ENCODE measurements around the gene RASSF5. TPM values are rescaled to one million over a fixed set of nuclear protein-coding genes. Genes with fewer than 3 reads are reported as not detected.

The RASSF5 gene
- total and polyA plus RNA-seq, 2 donors (not counting 1 experiment from before 2014, with no cell fraction given): 69.7 to 146 TPM

DNA sequence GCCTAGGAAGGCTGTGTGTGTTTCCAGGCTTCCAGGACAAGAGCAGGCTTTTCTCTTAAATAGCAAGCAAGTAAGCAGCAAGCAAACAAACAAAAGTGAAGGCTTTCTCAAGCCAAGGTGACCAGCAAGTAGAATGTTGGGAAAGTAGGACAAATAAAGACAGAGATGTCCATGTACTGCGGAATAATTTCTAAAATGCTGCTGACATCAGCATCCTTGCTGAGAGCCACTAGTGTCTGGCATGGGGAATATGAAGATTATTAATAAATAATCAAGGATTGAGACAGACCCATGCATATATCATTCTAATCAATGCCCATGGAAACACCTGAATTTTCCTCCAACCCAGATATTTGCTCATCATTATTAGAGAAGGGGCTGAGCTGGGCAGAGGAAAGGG lies 121.6 kb downstream of the RASSF5 start:
- TF ChIP-seq CTCF (IDR thresholded peaks at IDR 0.05) (no peak), EZH2 (IDR thresholded peaks at IDR 0.05; ENCODE audit: borderline replicate concordance, insufficient read depth, low read depth, low read length, poor library complexity, severe bottlenecking) (no peak)
- H3K4me3 ChIP-seq (ENCODE audit: control extremely low read depth in 1 of 5, extremely low read depth in 1 of 5, insufficient read depth in 1 of 5, low read depth in 2 of 5, low read length in 4 of 5): no peak overlapping the region
- H3K4me1 ChIP-seq (ENCODE audit: control insufficient read depth in 2 of 2, insufficient read depth in 2 of 2, low read length in 2 of 2): no peaks in the 10 kb centered on the region
- H2AFZ ChIP-seq (ENCODE audit: insufficient read depth, low read depth, low read length, poor library complexity, severe bottlenecking): no peak overlapping the region
- no peaks in the 10 kb centered on the region for H3K79me2 ChIP-seq (ENCODE audit: control insufficient read depth, insufficient read depth, low read length)
- H3K27ac ChIP-seq (ENCODE audit: low read length in 2 of 2): no peak overlapping the region
- no peak overlapping the region for H3K4me2 ChIP-seq (replicated peaks; ENCODE audit: low read depth, low read length, poor library complexity, severe bottlenecking)
- H3K4me1 Mint-ChIP-seq: peaks cover 2% of the 10 kb centered on the region
- no peak for ATAC-seq (ENCODE audit: low read depth)
- no peaks in the 10 kb centered on the region for H3K9me3 Mint-ChIP-seq (ENCODE audit: insufficient read depth)
- no peaks in the 10 kb centered on the region for H3K36me3 ChIP-seq (replicated peaks in 1 of 2; ENCODE audit: control extremely low read depth in 1 of 2, control insufficient read depth in 1 of 2, extremely low read depth in 1 of 2, insufficient read depth in 2 of 2, low read length in 1 of 2)
- H3K27me3 Mint-ChIP-seq: peaks cover 4% of the 10 kb centered on the region
- no peak overlapping the region for H3K27ac Mint-ChIP-seq
- peaks cover 0 to 5% (median 0%) of the 10 kb centered on the region in 3 donors for H3K9me3 ChIP-seq (ENCODE audit: control extremely low read depth in 1 of 3, control insufficient read depth in 2 of 3, insufficient read depth in 1 of 3, low read length in 2 of 3)
- intact Hi-C loops (cut with micrococcal nuclease): no loop called here
- CTCF ChIA-PET: interaction anchor here (1.3 to 13.1 kb wide), 5 partner anchors 8 to 353 kb away, joined by 4 to 217 read pairs (median 20); no protein-coding TSS in a partner anchor
- no peak for DNase-seq
- peaks cover 0 to 4% (median 0%) of the 10 kb centered on the region in 4 experiments for H3K27me3 ChIP-seq (replicated peaks in 1 of 4; ENCODE audit: control extremely low read depth in 1 of 4, control insufficient read depth in 3 of 4, insufficient read depth in 4 of 4, low read length in 3 of 4)
- no CpG with 5 or more reads among the region's 1 CpG for WGBS (ENCODE audit: insufficient coverage)
- H3K9ac ChIP-seq (ENCODE audit: low read length): no peak overlapping the region
- H4K20me1 ChIP-seq (ENCODE audit: control insufficient read depth, insufficient read depth, low read length, poor library complexity, severe bottlenecking): no peaks in the 10 kb centered on the region
- POLR2A ChIA-PET: interaction anchor here (0.6 kb wide), 1 partner anchor 101 kb away, joined by 5 read pairs; no protein-coding TSS in a partner anchor
- H3K4me3 Mint-ChIP-seq: no peak overlapping the region

GRCh38 chr1:206631085-206631509 lies 123.8 kb downstream of the RASSF5 start:
- H3K4me1 ChIP-seq (ENCODE audit: control insufficient read depth in 2 of 2, insufficient read depth in 2 of 2, low read length in 2 of 2): peaks cover 14 to 15% of the 10 kb centered on the region in 2 donors
- H3K27me3 Mint-ChIP-seq: peaks cover 4% of the 10 kb centered on the region

More at GRCh38 chr1:206631085-206631509, 123.8 kb downstream of the RASSF5 start:
- H3K4me3 Mint-ChIP-seq: no peak overlapping the region
- no peak overlapping the region for H3K27ac Mint-ChIP-seq
- Histone ChIP-seq H3K9me3 (ENCODE audit: control extremely low read depth in 1 of 3, control insufficient read depth in 2 of 3, insufficient read depth in 1 of 3, low read length in 2 of 3) (peaks cover 0 to 5% (median 0%) of the 10 kb centered on the region in 3 donors), H3K4me2 (replicated peaks; ENCODE audit: low read depth, low read length, poor library complexity, severe bottlenecking) (no peak overlapping the region), H3K27me3 (replicated peaks in 1 of 4; ENCODE audit: control extremely low read depth in 1 of 4, control insufficient read depth in 3 of 4, insufficient read depth in 4 of 4, low read length in 3 of 4) (peaks cover 0 to 9% (median 4%) of the 10 kb centered on the region in 4 experiments), H4K20me1 (ENCODE audit: control insufficient read depth, insufficient read depth, low read length, poor library complexity, severe bottlenecking) (no peaks in the 10 kb centered on the region), H3K4me3 (ENCODE audit: control extremely low read depth in 1 of 5, extremely low read depth in 1 of 5, insufficient read depth in 1 of 5, low read depth in 2 of 5, low read length in 4 of 5) (no peak overlapping the region), H3K9ac (ENCODE audit: low read length) (no peak overlapping the region), H3K79me2 (ENCODE audit: control insufficient read depth, insufficient read depth, low read length) (no peaks in the 10 kb centered on the region), H3K27ac (ENCODE audit: low read length in 2 of 2) (no peak overlapping the region), H2AFZ (ENCODE audit: insufficient read depth, low read depth, low read length, poor library complexity, severe bottlenecking) (no peak overlapping the region), H3K36me3 (replicated peaks in 1 of 2; ENCODE audit: control extremely low read depth in 1 of 2, control insufficient read depth in 1 of 2, extremely low read depth in 1 of 2, insufficient read depth in 2 of 2, low read length in 1 of 2) (no peaks in the 10 kb centered on the region)
- DNase-seq: peak; percentile 69
- peaks cover 19% of the 10 kb centered on the region for H3K4me1 Mint-ChIP-seq
- intact Hi-C loops (cut with micrococcal nuclease): loop anchor here (10.0 kb wide), 2 partner anchors 174 to 424 kb away; partner anchors contain the start of genes PFKFB2 and YOD1
- POLR2A ChIA-PET: interaction anchor here (0.7 kb wide), 1 partner anchor 27 kb away, joined by 3 read pairs; no protein-coding TSS in a partner anchor
- peak; percentile 43 for TF ChIP-seq CTCF (IDR thresholded peaks at IDR 0.05)
- no peak for TF ChIP-seq EZH2 (IDR thresholded peaks at IDR 0.05; ENCODE audit: borderline replicate concordance, insufficient read depth, low read depth, low read length, poor library complexity, severe bottlenecking)
- CTCF ChIA-PET: interaction anchor here (0.7 to 13.1 kb wide), 28 partner anchors 9 to 481 kb away, joined by 3 to 217 read pairs (median 4); partner anchors contain the start of gene EIF2D
- H3K9me3 Mint-ChIP-seq (ENCODE audit: insufficient read depth): no peaks in the 10 kb centered on the region
- ATAC-seq (ENCODE audit: low read depth): no peak
- 0% methylated on average over 4 of the region's 4 CpGs for WGBS (ENCODE audit: insufficient coverage)

All from B cell (primary cell).